Psoas muscle (tissue), 8 donors: ENCODE measurements around the gene YTHDF1. TPM values are rescaled to one million over a fixed set of nuclear protein-coding genes. Genes with fewer than 3 reads are reported as not detected.
A peak's percentile ranks its signal among the peaks of the same experiment; 100 is the strongest.

Experiments
- ATAC-seq, 4 donors: fragments of 200-7000 bp; cut with Tn5 transposase; one replicate each; pipeline ENCODE4 v1.9.1; 2020; ENCODE audit warnings: moderate library complexity in 3 of 4, mild to moderate bottlenecking in 2 of 4
- DNase-seq, 2 donors: peaks; one replicate each; pipeline ENCODE4 v3.0.0-alpha.2; 2020
- H3K27ac ChIP-seq: fragments of 200-600 bp; one replicate; pipeline ENCODE4 v1.8.0; 2022
- H3K27me3 ChIP-seq, 3 donors: fragments of 200-600 bp in 1 of 3; one replicate each; pipeline versions ENCODE4 v1.6.1 to v1.8.0; 2013 to 2022; ENCODE audit warnings: low read length in 2 of 3, mild to moderate bottlenecking in 2 of 3, moderate library complexity in 1 of 3; ENCODE audit not compliant: insufficient read depth in 3 of 3
- H3K36me3 ChIP-seq, 2 donors: fragments of 200-600 bp in 1 of 2; one replicate each; pipeline versions ENCODE4 v1.6.1 to v1.8.0; 2013 to 2022; ENCODE audit warnings: low read depth in 1 of 2, mild to moderate bottlenecking in 1 of 2, moderate library complexity in 1 of 2; ENCODE audit not compliant: insufficient read depth in 1 of 2
- H3K4me1 ChIP-seq: fragments of 200-600 bp; one replicate; pipeline ENCODE4 v1.8.0; 2022
- H3K4me3 ChIP-seq: fragments of 200-600 bp; one replicate; pipeline ENCODE4 v1.8.0; 2022; ENCODE audit warnings: mild to moderate bottlenecking
- H3K9me3 ChIP-seq: fragments of 200-600 bp; one replicate; pipeline ENCODE4 v1.8.0; 2022
- CTCF ChIP-seq: fragments of 200-600 bp; IDR thresholded peaks from one replicate; pipeline ENCODE4 v1.8.0; 2022; ENCODE audit warnings: antibody characterized with exemption
- WGBS, 3 donors: extraction: QIAGEN DNeasy Blood & Tissue Kit; methylation state at CpG; one replicate each; pipeline versions ENCODE4 v1.1.6 to v1.1.7; 2013; 5-methylcytosine and 5-hydroxymethylcytosine counted together
- intact Hi-C, 2 donors: fragments of 100-400 bp; cut with DNase I; formaldehyde crosslinking; loops; one replicate each; pipeline versions ENCODE4 v1.11.0 to v1.14.2; 2022
- polyA plus RNA-seq, 3 donors: library from polyadenylated mRNA; stranded (reverse); fragments of 200-250 nt; gene quantifications; one replicate each; pipeline ENCODE4 v1.2.3, GENCODE V29; 2013
- total RNA-seq, 4 donors: library from RNA; stranded (reverse); fragmentation: NEBNext Ultra II Directional in 2 of 4; extraction: Animal tissue kit (Norgen Biotek cat#: 25700) in 2 of 4; gene quantifications; one replicate each; pipeline versions ENCODE4 v1.2.1 to v1.2.4, GENCODE V29; 2021 to 2023
- donor health status: healthy with polysubstance abuse.
- donor health status: DM: no; HTN: no; CAD: no; lungs with moderate emphysema.
- donor health status: Bipolar disorder and iron deficiency.
- donor health status: healthy.
- donor health status: DM: yes; HTN: yes; CAD: no.
- donor health status: DM: no; HTN: no; CAD: no.
- donor health status: DM: no; HTN: no; CAD: no.
- donor health status: DM: yes; HTN: yes; CAD: no.

YTHDF1 gene
- total and polyA plus RNA-seq, 7 donors: 27.4 to 52.1 (median 45.8) TPM

- Histone ChIP-seq H3K4me3 (no peak overlapping the region), H3K4me1 (peaks cover 22% of the 10 kb centered on the region), H3K27me3 (peaks cover 0 to 77% (median 21%) of the 10 kb centered on the region in 3 donors), H3K9me3 (no peaks in the 10 kb centered on the region), H3K36me3 (no peaks in the 10 kb centered on the region), H3K27ac (no peak overlapping the region)
- ATAC-seq (no peak), DNase-seq (peak in 1 of 2 donors; percentile 54)
- intact Hi-C loops: no loop called here
- no peak for TF ChIP-seq CTCF
- 10 to 12% (median 11%) methylated on average over 40 of the region's 40 CpGs for WGBS, 3 donors
Observed at GRCh38 chr20:63151554-63152321, 64.2 kb downstream of the YTHDF1 start.

- Histone ChIP-seq H3K4me3 (no peak overlapping the region), H3K27me3 (peaks cover 0 to 81% (median 21%) of the 10 kb centered on the region in 3 donors), H3K27ac (no peak overlapping the region), H3K9me3 (no peaks in the 10 kb centered on the region), H3K36me3 (no peaks in the 10 kb centered on the region), H3K4me1 (peaks cover 18% of the 10 kb centered on the region)
- ATAC-seq (no peak), DNase-seq (peak in 1 of 2 donors; percentile 35)
- 60 to 64% (median 60%) methylated on average over 21 to 23 of the region's 23 CpGs for WGBS, 3 donors
- no peak for TF ChIP-seq CTCF
- intact Hi-C loops: no loop called here
Observed at GRCh38 chr20:63150911-63151531, 64.9 kb downstream of the YTHDF1 start.

- ATAC-seq (no peak), DNase-seq (peak in 1 of 2 donors; percentile 32)
- WGBS, 3 donors: 72 to 78% (median 76%) methylated on average over 16 to 19 of the region's 19 CpGs
- no peak overlapping the region for H3K4me3 ChIP-seq
- H3K9me3 ChIP-seq: no peaks in the 10 kb centered on the region
- TF ChIP-seq CTCF: no peak
- no peak overlapping the region for H3K27ac ChIP-seq
- H3K27me3 ChIP-seq: peaks cover 0 to 85% (median 21%) of the 10 kb centered on the region in 3 donors
- intact Hi-C loops: no loop called here
- H3K4me1 ChIP-seq: peaks cover 12% of the 10 kb centered on the region
- H3K36me3 ChIP-seq: no peaks in the 10 kb centered on the region
Observed at GRCh38 chr20:63150391-63150898, 65.5 kb downstream of the YTHDF1 start.

- no peak for TF ChIP-seq CTCF
- no peak overlapping the region for H3K27ac ChIP-seq
- H3K9me3 ChIP-seq: no peaks in the 10 kb centered on the region
- no peaks in the 10 kb centered on the region for H3K36me3 ChIP-seq
- intact Hi-C loops: no loop called here
- peaks cover 0 to 90% (median 21%) of the 10 kb centered on the region in 3 donors for H3K27me3 ChIP-seq
- WGBS, 3 donors: 29 to 38% (median 31%) methylated on average over 13 of the region's 13 CpGs
- DNase-seq (peak in 1 of 2 donors; percentile 43), ATAC-seq (no peak)
- H3K4me3 ChIP-seq: no peak overlapping the region
- H3K4me1 ChIP-seq: peaks cover 10% of the 10 kb centered on the region
Observed at GRCh38 chr20:63149531-63150192, 66.3 kb downstream of the YTHDF1 start.
